GM18507 (cell line): ENCODE data around the gene RPIA.
A peak's percentile ranks its signal among the peaks of the same experiment; 100 is the strongest.
"Not testable (repeated sequence)": the region's sequence is repeated elsewhere in the genome, so short reads cannot be mapped to it uniquely, and the experiment has no call there.

Experiments
- DNase-seq: peaks from one replicate; pipeline ENCODE4 v3.0.0; 2011; ENCODE audit warnings: low read depth; ENCODE audit not compliant: insufficient read length; ENCODE audit errors: extremely low spot score
- FAIRE-seq: peaks from 2 replicates; lab custom pipeline; 2011; peaks lifted over from hg19 to GRCh38; lab: Jason Lieb, UNC

Gene RPIA

DNA sequence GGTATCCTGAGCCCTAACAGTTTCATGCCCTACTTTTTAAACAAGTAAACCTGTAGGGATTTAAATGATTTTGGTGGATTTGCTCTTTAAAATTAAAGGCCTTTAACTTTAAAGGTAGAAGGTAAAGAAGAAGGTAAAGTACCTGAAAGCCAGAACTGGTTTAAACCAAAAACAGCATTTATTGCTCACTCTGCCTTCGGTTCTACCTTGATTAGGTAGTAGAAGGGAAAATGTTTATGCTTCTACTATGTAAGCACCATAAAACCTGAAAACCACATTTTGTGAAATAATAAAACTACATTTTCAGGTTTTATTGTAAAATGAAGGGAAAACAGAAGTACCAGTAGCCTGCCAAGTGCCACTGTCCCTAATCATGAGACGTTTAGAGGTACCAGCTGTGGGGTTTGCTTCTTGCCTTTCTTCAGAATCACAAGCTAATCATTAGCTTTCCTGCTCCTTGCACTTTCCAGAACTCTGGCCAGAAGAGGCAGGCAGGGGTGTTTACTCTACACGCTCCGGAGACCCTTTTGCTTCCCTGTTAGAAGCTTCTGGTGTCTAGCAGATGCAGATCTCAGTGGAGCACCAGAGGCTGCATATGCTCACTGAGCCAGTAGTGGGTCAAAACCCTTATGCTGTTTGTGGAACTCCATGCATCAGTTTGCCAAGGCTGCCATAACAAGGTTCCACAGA is 33.3 kb downstream of the RPIA start:
- no peak for FAIRE-seq
- no peak for DNase-seq

DNA sequence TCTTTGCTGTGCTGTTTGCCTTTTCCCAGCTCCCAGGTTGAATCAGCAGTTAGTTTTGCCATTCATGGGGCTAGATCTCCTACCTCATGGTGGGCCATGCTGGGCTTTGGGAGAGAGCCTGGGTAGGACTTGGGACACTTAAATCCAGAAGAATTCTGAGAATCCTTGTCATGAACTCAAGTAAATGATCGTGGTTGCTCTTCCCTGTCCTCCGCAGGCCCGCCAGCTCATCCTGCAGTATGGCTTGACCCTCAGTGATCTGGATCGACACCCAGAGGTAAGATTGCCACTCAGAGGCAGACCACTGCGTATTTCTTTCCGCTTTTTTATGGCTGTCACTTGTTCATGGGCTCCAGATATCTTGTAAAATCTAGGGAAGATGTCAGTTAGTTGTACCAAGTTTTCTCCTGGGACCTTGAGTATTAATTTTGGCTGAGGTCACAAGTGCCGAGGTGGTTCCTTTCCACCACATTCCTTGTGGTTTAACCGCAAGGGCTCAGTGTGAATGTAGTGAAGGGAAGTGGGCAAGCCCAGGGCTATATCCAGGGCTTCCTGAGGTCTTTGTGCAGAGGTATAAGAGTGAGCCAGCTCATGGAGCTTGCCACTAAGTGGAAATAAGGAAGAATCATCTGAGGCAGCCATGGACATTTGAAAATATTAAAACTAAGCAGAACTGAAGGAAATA is 37.7 kb downstream of the RPIA start:
- DNase-seq (no peak), FAIRE-seq (no peak)

DNA sequence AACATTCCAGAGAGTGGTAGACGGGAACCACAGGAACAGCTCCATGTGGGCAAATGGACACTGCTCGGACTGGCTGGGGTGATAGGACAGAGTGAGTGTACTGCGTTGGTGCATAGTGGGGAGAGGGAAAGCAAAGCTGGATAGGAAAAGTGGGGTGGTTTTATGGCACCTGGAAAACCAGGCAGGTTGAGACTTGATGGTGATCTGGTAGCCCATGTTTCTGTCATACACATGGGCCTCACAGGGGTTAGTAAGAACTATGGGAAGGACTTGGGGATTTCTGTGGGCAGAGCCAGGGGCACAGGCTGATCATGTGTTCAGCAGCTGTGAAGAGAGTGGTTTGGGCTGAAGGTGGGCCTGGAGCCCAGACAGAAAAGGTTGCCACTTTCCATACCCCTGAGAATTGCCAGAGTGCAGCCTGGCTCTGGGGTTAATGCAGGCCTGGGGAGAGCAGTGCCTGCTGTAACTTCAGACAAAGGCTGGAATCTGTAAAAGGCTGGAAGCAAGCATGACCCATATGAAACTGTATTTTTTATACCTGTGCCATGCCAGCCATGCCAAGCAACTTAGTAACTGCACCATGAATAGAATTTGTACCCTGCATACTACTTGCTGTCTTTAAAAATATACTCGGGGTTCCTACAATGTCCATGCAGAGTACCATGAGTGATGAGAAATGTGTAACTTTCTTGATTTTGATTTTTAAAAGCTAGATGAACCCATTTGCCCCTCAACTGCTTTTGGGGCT is 41.9 kb downstream of the RPIA start:
- FAIRE-seq: no peak

DNA sequence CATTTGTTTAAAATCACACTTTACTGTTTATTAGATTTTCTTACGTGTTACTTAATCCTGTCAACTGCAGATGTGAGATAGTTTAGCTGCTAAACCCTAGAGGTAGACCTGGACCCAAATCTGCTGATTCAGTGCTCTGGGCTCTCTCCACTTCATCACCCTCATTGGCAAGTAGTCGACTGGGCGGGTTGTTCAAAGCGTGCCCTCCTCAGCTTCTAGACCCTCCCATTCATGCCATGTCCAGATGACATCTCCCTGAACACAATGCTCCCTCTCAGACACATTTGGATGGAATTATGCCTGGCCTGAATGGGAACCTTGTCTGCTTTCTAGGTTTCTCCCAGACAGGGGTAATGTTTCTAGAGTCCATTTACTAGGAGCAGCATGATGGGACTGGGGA is 43.7 kb downstream of the RPIA start:
- no peak for DNase-seq
- FAIRE-seq: no peak

More for the DNA sequence above, 41.9 kb downstream of the RPIA start:
- no peak for DNase-seq

DNA sequence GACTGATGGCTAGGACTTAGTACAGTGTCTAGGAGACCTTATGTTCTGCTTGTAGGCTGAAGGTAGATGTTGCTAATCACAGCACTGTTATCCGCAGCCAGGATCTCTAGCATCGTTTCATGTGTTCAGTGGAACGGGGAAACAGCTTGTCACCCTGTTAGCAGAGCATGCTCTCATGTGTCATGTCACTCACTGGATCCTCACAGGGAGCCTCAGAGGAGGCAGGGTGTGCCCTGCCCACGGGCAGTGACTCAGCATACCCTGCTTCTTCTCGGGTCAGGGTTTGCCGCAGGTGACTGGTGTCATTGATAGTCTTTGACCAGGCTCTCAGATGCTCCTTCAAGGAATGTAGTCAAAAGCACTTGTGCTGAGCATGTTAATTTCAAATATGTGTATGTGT is 44.4 kb downstream of the RPIA start:
- FAIRE-seq (no peak), DNase-seq (no peak)

DNA sequence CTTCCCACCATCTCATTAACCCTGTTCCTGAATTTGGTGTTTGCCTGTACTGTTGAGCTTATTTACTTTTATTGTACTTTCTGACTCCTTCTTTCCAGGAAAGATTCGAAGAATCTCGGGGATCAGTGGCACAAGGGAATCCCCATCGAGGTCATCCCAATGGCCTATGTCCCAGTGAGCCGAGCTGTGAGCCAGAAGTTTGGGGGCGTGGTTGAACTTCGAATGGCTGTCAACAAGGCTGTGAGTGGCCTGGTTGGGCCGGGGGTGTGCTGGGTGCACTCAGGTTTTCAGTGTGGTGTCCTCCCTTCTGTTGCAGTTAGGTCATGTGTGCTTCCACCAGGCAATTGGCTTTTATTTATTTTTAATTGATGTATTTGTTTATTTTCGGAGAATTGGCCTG is 45.0 kb downstream of the RPIA start:
- FAIRE-seq (no peak), DNase-seq (no peak)

DNA sequence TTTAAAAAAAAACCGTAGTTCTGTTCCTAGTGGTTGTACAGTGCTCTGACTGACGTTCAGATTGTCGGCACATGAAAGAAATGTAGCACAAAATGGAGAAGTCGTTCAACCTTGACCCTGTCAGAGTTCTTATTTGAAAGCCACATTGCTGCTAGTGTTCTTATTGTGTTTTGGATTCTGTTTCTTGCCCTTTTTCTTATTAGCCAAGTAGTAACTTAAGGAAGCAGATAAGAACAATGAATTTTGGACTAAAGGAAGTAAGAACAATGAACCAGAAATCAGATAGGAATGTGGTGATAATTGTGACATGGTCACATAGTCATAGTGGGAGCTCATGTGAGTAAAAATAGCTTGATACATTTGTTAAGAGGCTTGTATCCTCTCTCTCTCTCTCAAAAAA is 45.9 kb downstream of the RPIA start:
- DNase-seq (no peak), FAIRE-seq (no peak)

DNA sequence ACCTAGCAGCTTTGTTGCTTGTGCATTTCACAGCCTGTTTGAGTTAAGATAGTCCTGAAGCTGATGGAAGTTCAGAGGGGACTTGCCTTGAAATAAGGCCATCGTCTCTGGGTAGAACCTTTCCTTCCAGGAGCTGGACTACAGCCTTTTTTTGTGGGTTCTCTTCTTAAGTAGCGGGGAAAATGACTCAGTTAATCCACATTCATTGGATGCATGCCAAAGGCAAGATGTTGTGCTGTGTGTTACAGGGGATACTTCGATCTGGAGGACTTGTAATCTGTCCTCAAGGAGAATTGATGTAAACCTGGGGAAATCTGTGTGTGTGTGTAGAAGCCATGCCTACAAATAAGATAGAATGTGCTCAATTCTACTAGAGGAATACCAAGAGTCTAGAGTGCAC is 46.8 kb downstream of the RPIA start:
- no peak for FAIRE-seq

DNA sequence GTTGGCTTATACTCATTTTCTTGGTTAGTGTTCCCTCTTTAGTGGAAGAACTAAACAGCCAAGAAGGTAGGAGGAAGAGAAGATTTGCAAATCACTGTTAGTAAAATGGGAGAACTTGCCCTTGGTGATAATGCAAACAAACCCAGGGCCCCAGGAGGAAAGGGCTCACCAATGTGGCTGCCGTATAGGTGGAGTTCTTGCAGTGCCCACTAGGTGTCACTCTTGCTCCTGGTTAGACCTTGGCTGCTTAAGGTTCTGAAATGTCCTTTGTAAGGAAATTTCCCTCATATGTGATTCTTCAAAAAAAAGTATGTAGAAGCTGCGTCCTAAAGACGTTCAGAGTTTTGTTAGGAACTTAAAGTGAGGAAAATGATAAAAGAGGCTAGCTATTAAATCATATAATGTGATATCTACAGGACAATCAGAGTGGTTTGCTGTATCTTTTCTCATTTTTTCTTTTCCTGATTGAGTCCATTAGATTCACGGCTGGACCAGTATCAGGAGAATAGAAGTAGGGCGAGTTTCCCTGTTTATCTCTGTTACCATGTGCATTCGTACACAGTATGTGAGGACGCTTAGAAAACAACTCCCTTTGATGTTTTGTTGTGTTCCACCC is 48.6 kb downstream of the RPIA start:
- peak; percentile 90 for FAIRE-seq
- peak; percentile 18 for DNase-seq

More for the DNA sequence above, 46.8 kb downstream of the RPIA start:
- DNase-seq: no peak

DNA sequence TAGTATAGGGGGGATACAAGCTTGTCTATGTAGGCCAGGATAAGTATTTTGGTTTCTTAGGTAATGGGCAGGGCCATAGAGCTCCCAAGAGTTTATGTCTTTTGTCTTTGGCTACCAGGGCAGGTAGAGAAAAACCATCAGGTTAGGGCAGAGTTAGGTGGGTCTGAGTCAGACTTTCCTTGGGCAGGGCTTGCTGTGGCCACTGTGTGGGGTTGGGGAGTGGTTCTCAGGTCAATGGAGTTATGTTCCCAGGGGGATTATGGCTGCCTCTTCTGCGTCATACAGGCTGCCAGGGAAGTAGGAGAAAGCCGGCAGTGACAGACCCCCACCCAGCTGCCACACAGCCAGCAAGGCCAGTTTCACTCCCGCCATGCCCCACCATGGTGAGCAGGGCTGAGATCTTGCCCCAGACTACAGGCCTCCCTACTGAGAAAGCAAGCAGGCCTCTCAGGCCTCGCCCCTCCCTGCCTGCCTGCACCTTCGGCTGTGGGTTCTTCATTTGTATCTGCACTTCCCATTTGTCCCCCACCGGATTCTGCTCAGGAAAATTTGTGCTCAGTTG is 55.5 kb downstream of the RPIA start:
- DNase-seq: no peak
- FAIRE-seq: no peak

DNA sequence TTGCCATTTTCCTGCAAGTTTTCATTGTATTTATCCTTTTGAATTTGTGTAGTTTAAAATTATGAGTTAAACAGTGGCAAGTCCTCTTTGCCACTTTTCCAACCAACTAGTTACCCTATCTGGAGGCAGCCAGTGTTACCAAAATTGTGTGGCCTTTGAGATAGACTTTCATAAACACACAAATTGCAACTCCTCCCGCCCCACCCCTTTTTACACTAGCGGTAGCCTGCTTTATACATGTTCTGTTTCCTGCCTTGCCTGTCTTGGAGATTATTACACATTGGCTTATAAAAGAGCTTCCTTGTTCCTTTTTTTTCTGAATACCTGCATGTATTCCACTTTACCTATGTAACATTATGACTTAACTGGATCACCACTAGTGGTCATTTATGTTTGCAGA is 56.5 kb downstream of the RPIA start:
- FAIRE-seq (no peak), DNase-seq (no peak)

DNA sequence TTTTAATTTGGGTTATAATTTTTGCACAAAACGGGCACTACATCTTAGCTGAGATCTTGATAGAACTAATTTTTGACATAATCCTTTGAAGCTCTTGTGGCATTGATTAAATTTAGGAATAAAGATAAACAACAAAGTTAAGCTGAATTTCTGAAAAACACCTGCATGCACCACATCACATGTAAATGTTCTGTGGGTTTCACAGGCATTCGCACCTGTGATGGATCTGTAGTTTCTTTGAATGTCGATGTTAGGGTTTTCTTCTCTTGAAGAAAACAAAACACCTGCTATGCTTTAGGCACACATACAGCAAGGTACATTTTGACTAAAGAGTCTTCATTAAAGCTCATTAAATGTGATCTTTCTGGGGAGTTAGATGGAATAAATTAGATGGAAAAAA is 60.3 kb downstream of the RPIA start:
- FAIRE-seq: no peak
- DNase-seq: no peak

DNA sequence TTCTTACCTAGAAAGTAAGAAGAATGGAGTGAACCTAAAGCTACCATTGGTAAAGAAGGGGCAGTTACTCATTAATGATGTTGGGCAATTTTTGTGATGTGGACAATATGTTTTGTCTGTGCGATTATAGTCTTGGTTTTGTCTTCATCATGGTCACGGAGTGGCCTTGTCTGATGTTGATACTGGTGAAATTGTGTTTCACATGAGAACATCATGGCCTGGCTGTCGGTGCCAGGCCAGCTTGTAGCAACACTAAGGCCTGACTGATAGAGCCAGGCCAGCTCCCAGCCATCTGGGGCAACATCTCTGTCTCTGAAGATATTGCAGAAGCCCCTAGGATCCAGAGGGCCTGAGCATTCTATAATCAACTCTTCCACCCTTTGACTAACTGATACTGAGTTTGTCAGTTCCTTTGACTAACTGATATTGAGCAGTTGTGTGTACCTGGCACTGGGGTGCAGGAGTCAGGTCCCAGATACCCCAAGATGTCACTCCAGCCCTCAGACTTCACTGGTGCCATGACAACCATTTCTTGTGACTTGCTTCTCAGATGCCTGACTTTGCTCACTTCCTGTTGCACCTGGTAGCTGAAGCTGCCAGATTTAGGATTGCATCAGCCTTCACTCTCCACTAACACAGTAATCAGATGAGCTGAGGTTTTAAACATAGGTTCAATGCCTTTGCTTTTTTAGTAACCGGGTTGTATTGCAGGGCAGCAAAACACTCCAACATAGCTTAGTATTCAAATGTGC is 62.5 kb downstream of the RPIA start:
- peak; percentile 17 for DNase-seq
- FAIRE-seq: no peak

DNA sequence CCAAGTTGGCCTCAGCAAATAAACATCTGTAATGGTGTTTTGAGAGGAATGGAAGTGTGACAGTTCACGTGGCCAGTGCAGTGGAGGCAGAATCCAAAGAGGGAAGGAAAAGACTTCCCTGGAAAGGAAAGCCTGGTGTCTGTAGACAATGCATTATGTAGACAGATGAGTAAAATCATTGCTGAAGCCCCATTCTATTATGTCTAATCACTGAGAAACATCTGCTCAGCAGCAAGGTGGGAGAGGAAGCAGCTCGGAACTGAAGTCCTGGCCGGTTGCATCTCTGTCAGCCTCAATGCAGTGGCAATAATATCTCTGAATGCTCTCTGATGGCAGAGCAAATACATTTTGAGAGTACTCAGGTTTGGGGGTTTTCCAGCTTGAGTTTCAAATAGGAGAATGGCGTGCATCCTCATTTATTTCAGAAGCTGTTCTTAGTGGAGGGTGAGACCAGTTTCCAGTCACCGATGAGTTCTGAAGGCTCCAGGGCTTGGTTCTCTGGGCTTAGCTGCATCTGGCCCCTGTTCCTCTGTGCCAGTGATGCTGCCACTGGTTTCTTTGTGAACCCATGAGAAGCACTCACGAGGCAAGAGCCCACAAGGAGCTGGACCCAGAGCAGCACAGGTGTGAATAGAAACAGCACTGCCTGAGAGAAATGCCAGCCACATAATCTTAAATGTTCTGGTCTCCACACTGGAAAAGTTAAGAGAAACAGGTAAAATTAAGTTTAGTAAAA is 63.3 kb downstream of the RPIA start:
- FAIRE-seq (peak; percentile 66), DNase-seq (no peak)

DNA sequence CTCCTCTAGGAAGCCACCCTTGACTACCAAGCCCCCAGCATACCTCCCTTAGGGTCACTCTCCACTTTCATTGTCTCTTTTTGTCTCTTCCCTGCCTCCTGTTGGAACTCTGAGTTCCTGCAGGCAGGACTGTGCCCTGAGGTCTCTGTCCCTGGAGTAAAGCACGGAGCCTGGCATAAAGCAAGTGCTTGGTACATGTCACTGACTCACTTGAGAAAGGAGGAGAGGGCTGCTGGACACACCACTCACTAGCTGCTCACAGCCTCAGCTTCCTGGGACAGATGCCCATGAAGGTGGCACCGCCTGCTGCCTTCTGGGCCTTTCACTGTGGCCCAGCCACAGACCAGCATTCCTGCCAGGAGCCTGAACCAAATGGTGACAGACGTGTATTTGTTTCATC is 64.4 kb downstream of the RPIA start:
- DNase-seq (no peak), FAIRE-seq (no peak)

DNA sequence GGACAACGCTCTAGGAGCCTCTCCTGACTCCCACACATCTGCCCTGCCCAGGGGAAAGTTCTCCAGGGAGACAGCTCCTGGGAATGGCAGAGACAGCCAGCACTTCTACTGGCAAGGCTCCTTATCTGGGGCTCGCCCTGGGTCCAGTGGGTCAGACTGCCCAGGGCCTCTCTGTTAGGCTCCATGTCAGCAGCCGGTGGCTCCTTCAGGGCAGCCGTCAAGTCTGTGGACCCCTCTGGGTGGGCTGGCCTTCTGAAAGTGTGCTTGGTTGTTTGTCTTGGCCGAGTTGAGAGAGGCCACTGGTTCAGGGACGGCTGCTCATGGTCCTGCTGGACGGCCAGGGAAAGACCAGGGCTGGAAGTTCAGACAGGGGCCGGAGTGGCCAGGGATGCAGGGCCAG is 65.6 kb downstream of the RPIA start:
- DNase-seq: no peak
- no peak for FAIRE-seq

DNA sequence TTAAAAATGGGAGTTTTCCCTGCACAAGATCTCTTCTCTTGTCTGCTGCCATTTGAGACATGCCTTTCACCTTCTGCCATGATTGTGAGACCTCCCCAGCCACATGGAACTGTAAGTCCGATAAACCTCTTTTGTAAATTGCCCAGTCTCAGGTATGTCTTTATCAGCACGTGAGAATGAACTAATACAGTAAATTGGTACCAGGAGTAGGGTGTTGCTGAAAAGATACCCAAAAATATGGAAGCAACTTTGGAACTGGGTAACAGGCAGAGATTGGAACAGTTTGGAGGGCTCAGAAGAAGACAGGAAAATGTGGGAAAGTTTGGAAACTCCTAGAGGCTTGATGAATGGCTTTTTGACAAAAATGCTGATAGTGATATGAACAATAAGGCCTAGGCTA is 67.2 kb downstream of the RPIA start:
- DNase-seq, FAIRE-seq: not testable (repeated sequence)

DNA sequence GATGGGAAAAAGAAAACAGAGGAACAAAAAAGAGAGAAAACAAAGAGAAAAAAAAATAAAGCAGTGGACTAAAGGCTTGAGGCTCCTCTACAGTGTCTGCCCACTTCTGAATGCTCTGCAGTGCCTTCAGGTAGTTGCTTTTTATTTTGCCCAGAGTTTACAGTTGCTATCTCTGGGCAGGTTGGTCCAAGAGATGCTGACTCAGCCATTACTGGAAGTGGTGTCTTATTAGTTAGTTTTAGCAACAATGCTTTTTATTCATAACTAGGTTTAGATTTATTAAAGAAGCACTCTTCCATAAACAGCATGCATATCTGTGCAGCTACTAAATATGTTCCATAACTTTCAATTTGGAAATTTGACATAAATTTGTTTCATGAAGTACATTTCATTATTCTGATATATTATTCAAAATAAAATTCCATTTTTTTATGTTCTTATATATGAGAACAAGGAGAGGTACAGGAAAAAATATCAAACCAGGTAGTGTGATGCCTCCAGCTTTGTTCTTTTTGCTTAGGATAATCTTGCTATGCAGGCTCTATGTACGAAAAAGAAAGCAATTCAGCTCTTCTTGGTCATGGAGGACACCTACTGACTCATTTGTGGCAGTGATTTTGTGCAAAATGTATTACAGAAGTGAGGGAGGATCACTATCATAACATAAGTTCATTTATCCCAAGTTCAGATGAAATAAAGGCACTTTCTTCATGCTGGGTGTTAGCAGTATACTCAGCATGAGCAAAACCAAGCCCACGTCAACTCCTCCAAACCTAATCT is 69.5 kb downstream of the RPIA start:
- DNase-seq (no peak), FAIRE-seq (no peak)
